DND-41 (cell line): ENCODE results near the gene ASTN1.

ENCODE experiments used
- ATAC-seq: fragments of 200-7000 bp; cut with Tn5 transposase; 3 replicates; pipeline ENCODE4 v1.9.1; 2021; ENCODE audit warnings: low read depth; ENCODE audit not compliant: insufficient read depth
- DNase-seq: peaks from one replicate; pipeline ENCODE4 v3.0.0-alpha.2; 2020
- H2AFZ ChIP-seq: 2 replicates; pipeline ENCODE4 v1.6.0; 2012; ENCODE audit warnings: low read depth, low read length
- H3K27ac ChIP-seq: 2 replicates; pipeline ENCODE4 v1.5.1; 2012; ENCODE audit warnings: low read length, inconsistent platforms
- H3K27me3 ChIP-seq: fragments of 200-600 bp; sonication (generic); 2 replicates; pipeline ENCODE4 v1.6.0; 2012; ENCODE audit warnings: low read length, mild to moderate bottlenecking, inconsistent platforms; ENCODE audit not compliant: insufficient read depth, poor library complexity
- H3K36me3 ChIP-seq: 2 replicates; pipeline ENCODE4 v1.5.1; 2012; ENCODE audit warnings: low read length, inconsistent platforms; ENCODE audit not compliant: insufficient read depth
- H3K4me1 ChIP-seq: 2 replicates; pipeline ENCODE4 v1.5.1; 2012; ENCODE audit warnings: mild to moderate bottlenecking, low read length; ENCODE audit not compliant: insufficient read depth
- H3K4me2 ChIP-seq: 2 replicates; pipeline ENCODE4 v1.6.0; 2012; ENCODE audit warnings: mild to moderate bottlenecking, moderate library complexity, low read length, inconsistent platforms; ENCODE audit not compliant: insufficient read depth
- H3K4me3 ChIP-seq, 2 experiments: fragments of 200-600 bp in 1 of 2; shearing (Covaris generic) in 1 of 2; 2 replicates each; pipeline ENCODE4 v1.5.1; 2012 to 2016; ENCODE audit warnings: inconsistent platforms in 2 of 2, low read length in 2 of 2, mild to moderate bottlenecking in 2 of 2, low read depth in 1 of 2, moderate library complexity in 1 of 2
- H3K79me2 ChIP-seq: 2 replicates; pipeline ENCODE4 v1.6.0; 2012; ENCODE audit warnings: low read length, inconsistent platforms; ENCODE audit not compliant: insufficient read depth
- H3K9ac ChIP-seq: 2 replicates; pipeline ENCODE4 v1.6.0; 2012; ENCODE audit warnings: low read depth, mild to moderate bottlenecking, inconsistent platforms, low read length, moderate library complexity
- H3K9me3 ChIP-seq: 2 replicates; pipeline ENCODE4 v1.5.1; 2012; ENCODE audit warnings: low read length, moderate library complexity, mild to moderate bottlenecking, inconsistent platforms; ENCODE audit not compliant: insufficient read depth, severe bottlenecking
- H4K20me1 ChIP-seq: 2 replicates; pipeline ENCODE4 v1.6.0; 2012; ENCODE audit warnings: low read length; ENCODE audit not compliant: insufficient read depth
- CTCF ChIP-seq: IDR thresholded peaks from 2 replicates; pipeline ENCODE4 v1.5.1; 2012; ENCODE audit warnings: borderline replicate concordance, low read length, moderate library complexity, mild to moderate bottlenecking; ENCODE audit not compliant: poor library complexity, severe bottlenecking; ENCODE audit errors: extremely low read depth
- EZH2 ChIP-seq: IDR thresholded peaks from 3 replicates; pipeline ENCODE4 v1.6.1; 2012; ENCODE audit warnings: borderline replicate concordance, low read depth, mild to moderate bottlenecking, moderate library complexity, low read length, inconsistent platforms; ENCODE audit not compliant: severe bottlenecking

Gene ASTN1

GRCh38 chr1:176816232-176816631 is 348.3 kb downstream of the ASTN1 start:
- Histone ChIP-seq H3K4me3 (no peak overlapping the region), H3K4me1 (no peaks in the 10 kb centered on the region), H3K4me2 (no peak overlapping the region), H4K20me1 (no peaks in the 10 kb centered on the region), H3K27ac (no peak overlapping the region), H2AFZ (no peak overlapping the region), H3K27me3 (no peaks in the 10 kb centered on the region), H3K79me2 (no peaks in the 10 kb centered on the region), H3K9me3 (no peaks in the 10 kb centered on the region), H3K9ac (no peak overlapping the region), H3K36me3 (no peaks in the 10 kb centered on the region)
- DNase-seq: no peak
- no peak for TF ChIP-seq EZH2
- no peak for TF ChIP-seq CTCF
- ATAC-seq: no peak

- Histone ChIP-seq H3K79me2 (no peaks in the 10 kb centered on the region), H4K20me1 (no peaks in the 10 kb centered on the region), H3K9ac (no peak overlapping the region), H3K4me1 (no peaks in the 10 kb centered on the region), H3K4me2 (no peak overlapping the region), H3K27ac (no peak overlapping the region), H3K9me3 (no peaks in the 10 kb centered on the region), H2AFZ (no peak overlapping the region), H3K4me3 (no peak overlapping the region), H3K27me3 (no peaks in the 10 kb centered on the region), H3K36me3 (no peaks in the 10 kb centered on the region)
- ATAC-seq (no peak), DNase-seq (no peak)
- TF ChIP-seq EZH2: no peak
- no peak for TF ChIP-seq CTCF
These were observed 348.9 kb downstream of the ASTN1 start for GRCh38 chr1:176815621-176816020.

GRCh38 chr1:176811511-176812288 is 352.8 kb downstream of the ASTN1 start:
- H3K9me3 ChIP-seq: no peaks in the 10 kb centered on the region
- TF ChIP-seq EZH2 (no peak), CTCF (no peak)
- H3K79me2 ChIP-seq: no peaks in the 10 kb centered on the region
- no peak overlapping the region for H2AFZ ChIP-seq
- no peak overlapping the region for H3K4me3 ChIP-seq
- no peak for ATAC-seq
- H3K27me3 ChIP-seq: no peaks in the 10 kb centered on the region
- H4K20me1 ChIP-seq: no peaks in the 10 kb centered on the region
- H3K9ac ChIP-seq: no peak overlapping the region
- H3K4me1 ChIP-seq: no peaks in the 10 kb centered on the region
- H3K4me2 ChIP-seq: no peak overlapping the region
- H3K27ac ChIP-seq: no peak overlapping the region
- no peaks in the 10 kb centered on the region for H3K36me3 ChIP-seq
- DNase-seq: no peak

- H3K27me3 ChIP-seq: no peaks in the 10 kb centered on the region
- no peak overlapping the region for H3K27ac ChIP-seq
- no peak for TF ChIP-seq CTCF
- no peak for TF ChIP-seq EZH2
- H3K36me3 ChIP-seq: no peaks in the 10 kb centered on the region
- no peak overlapping the region for H3K4me3 ChIP-seq
- H4K20me1 ChIP-seq: no peaks in the 10 kb centered on the region
- H2AFZ ChIP-seq: no peak overlapping the region
- no peak for ATAC-seq
- no peak for DNase-seq
- no peak overlapping the region for H3K4me2 ChIP-seq
- no peaks in the 10 kb centered on the region for H3K9me3 ChIP-seq
- no peaks in the 10 kb centered on the region for H3K79me2 ChIP-seq
- H3K4me1 ChIP-seq: no peaks in the 10 kb centered on the region
- no peak overlapping the region for H3K9ac ChIP-seq
These were observed 355.2 kb downstream of the ASTN1 start for GRCh38 chr1:176809292-176809691.
